DMS 273 (cell line): ENCODE data around the gene SLITRK3.

Source experiments
- DNase-seq: peaks from one replicate; lab custom pipeline; 2025; ENCODE audit not compliant: unreplicated experiment; lab: John Stamatoyannopoulos, UW

SLITRK3 gene

GRCh38 chr3:165195640-165196576 lies at the start of gene SLITRK3:
Gene SLITRK3, minus strand, starts transcription at chr3:165196384. Its CDS starts 5,554 bp downstream, at chr3:165190830.
- peak; percentile 38 for DNase-seq

GRCh38 chr3:165243597-165243996 lies 47.4 kb upstream of the SLITRK3 start:
- no peak for DNase-seq

DNA sequence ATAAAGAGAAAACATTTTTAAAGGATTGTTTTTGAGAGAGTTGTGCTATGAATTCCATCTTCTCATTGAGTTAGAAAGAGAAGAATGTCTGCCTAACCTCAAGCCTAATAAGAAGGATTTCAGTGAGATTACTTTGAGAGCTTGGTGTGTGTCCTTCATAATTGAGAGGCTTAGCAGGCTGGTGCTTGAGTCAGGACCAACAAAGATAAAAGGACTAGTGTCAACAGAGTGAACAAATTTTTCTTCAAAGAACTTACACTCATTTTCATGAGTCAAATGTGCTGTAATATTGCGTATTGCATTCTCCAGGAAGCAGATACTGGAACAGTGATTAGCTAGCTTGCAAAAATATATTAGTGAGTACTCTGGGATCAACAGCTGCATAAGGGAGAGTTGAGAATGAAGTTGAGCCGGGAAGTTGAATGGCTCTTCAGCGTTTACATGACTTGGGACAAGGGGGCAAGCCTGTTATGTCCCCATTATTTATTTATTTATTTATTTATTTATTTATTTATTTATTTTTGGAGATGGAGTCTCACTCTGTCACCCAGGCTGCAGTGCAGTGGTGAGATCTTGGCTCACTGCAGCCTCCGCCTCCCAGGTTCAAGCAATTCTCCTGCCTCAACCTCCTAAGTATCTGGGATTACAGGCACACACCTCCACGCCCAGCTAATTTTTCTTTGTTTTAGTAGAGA lies 37.5 kb upstream of the SLITRK3 start:
- no peak for DNase-seq

DNA sequence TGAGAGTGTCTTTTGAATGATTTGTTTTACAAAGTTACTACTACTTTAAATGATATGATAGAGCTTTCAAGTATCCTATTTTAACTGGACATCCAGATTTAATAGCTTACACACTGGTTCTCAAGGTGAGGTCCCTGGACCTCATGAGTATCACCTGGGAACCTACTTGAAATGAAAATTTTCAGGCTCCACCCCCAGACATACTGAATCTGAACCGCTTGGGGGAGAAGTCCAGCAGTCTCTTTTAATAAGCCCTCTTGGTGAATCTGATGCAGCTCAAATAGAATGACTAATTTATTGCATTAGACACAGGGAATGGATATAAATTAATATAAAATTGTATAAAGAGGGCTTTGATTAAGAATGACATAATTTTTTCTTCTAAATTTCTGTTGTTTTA lies 29.4 kb upstream of the SLITRK3 start:
- peak; percentile 25 for DNase-seq

GRCh38 chr3:165217739-165218138 lies 21.6 kb upstream of the SLITRK3 start:
- no peak for DNase-seq

DNA sequence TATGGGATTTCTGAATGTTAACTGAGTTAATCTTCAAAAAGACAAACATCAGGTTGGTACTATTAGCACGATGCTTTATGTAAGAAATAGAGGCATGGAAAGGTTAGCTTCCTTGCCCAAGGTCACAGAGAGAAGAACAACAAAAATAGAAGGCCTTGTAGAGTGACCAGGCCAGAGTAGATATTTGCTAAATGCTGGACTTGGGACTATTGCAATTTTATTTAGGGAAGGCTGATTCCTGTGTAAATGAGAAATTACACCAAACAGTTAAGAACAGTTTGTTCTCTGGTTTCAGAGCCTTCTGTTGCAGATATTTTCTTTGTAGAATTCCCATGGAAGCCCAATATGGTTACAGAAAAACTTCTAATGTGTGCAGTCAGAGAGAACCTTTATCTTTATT lies 16.4 kb upstream of the SLITRK3 start:
- DNase-seq: no peak

DNA sequence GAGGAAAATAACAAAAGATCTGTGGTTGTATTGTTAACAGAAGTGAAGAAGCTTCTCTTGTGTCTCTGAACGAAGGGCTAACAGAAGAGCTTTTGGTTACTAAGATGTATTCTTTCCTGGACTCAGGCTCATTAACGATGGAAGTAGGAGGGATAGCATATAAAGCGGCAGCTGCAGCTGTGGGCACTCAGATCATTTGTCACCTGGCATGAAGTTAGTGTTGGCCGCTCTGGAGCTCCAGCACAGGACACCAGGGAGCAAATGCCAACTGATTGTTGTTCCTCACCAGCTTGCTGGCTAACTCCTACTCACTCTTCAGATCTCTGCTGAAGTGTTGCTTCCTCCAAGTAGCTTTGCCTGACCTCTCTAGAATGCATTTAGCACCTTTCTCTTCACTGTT lies 15.5 kb upstream of the SLITRK3 start:
- no peak for DNase-seq

- no peak for DNase-seq
These were observed 14.5 kb upstream of the SLITRK3 start for GRCh38 chr3:165210727-165211126.

DNA sequence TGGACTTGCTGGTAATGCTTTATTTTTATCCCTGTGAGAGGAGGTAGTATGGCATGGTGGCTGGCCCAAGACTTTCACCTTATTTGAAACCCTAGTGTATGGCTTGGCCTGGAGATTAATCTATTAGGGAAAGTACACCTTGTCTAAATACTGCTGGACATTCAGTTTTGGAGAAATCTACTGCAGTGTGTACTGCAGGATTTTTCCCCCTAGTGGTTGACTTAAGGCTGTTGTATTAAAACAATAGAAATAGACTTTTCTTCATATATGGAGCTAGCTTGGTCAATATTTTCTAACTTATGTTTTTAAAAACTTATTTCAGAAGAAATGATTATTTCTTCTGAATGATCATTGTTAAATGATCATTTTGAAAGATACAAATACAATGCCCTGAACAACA lies 13.9 kb upstream of the SLITRK3 start:
- peak; percentile 17 for DNase-seq

DNA sequence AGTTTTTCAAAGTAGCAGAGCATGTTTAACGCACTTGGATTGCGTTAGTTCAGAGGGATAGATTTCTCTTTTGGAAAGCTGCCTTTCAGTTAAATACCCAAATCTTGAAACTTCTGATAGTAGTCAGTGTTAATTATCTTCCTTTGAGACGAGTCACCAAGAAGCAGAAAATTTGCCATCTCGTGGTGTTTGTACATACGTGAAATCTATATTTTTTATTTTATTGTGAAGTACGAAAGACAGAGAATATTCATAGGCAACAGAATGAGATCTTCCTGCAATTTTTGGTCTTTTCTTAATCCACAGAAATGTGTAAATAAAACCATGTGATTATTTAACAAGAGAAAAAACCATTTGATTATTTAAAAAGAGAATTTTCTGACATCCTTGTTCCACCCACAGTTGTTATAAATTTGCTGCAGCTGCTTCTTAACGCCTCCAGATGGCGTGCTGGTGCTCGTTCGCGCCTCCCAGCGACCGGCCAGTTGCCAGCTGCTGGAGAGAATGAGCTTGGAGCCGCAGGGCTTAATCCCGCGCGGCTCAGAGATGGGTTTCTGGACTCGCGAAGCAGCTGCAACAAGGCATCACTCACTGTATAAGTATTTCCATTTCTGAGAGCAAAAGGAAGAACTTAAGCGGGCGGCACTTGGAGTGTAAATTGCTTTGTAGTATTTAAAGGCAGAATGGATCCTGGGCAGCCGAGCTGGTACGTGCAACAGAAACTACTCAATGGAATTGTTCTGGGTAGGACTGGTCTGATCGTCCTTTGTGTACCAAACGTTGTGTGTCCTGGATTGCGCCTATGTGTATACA lies 10.5 kb upstream of the SLITRK3 start:
- peak; percentile 95 for DNase-seq

GRCh38 chr3:165204445-165204844 lies 8.3 kb upstream of the SLITRK3 start:
- DNase-seq: no peak

DNA sequence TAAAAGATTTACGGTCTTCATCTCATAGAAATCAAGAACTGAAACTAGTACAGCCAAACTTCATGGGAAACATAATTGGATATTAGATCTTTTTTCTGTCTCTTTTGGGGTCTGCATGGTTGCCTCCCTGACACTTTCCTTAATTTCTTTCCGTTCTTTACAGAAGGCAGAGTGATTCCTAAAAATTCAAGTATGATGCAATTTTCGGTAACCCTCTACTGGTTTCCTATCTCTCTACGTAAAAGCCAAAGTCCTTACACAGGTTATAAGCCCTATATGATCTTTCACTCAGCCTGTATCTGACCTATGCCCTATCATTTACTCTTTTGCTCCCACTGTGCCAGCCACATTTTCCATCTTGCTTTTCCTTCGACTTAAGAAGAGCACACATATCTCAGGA lies 6.8 kb upstream of the SLITRK3 start:
- DNase-seq: no peak

DNA sequence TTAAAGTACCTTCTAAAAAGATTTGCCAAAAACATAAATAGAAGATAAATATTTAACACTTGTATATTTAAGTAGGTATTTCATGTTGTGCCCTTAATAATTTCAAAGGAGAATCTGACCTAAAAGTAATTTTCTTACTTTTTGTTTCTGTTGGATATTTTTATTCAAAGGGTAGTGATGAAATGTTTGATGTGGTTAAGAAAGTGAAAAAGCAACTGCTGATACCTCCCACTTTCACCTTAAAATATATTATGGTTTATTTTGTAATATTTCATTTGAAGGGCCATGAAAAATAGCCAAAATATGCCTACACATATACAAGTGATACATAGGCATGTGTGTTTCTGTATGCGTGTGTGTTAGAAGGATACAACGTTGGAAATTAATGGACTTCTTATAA lies 5.8 kb upstream of the SLITRK3 start:
- DNase-seq: no peak

- DNase-seq: no peak
These were observed 1.3 kb upstream of the SLITRK3 start for GRCh38 chr3:165197481-165197800.

DNA sequence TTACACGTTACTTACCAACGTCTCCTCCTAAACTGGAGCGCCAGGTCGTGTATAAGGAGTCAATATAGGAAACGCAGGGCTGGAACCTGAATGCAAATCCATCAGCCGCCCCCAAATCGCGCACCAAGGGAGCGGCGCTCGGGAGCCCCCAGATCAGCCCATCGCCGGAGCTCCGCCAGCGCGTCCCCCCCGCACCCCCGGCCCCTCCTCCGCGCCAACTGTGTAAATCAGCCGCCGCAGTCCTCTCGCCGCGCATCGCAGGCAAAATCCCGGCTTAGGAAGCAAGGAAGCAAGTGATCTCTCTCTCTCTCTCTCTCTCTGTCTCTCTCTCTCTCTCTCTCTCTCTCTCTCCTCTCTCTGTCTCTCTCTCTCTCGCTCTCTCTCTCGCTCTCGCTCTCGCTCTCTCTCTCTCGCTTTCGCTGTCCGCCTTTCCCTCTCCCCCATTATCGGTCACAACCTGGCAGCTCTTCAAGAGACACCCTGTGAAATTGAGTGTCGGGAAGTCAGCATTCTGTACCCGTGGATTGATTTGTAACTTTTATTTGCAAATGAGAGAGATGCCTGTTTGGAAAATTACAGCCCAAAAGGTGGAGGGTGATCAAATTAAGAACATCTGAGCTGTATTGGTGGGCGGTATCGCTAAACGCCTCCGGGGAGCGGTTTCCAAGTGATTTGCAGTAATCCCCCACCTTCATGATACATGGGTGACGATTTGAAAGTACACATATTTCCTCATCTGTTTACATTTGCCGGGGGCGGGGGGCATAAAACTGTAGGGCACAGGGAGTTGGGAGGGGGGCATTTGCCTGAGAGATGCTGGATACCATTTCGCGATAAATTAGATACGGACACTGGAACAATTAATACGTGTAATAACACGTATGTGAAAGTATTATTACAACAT lies 645 bp upstream of the SLITRK3 start:
- DNase-seq: peak; percentile 63

- no peak for DNase-seq
These were observed 944 bp downstream of the SLITRK3 start for GRCh38 chr3:165195241-165195639.

- no peak for DNase-seq
These were observed 1.5 kb downstream of the SLITRK3 start for GRCh38 chr3:165194511-165195240.

DNA sequence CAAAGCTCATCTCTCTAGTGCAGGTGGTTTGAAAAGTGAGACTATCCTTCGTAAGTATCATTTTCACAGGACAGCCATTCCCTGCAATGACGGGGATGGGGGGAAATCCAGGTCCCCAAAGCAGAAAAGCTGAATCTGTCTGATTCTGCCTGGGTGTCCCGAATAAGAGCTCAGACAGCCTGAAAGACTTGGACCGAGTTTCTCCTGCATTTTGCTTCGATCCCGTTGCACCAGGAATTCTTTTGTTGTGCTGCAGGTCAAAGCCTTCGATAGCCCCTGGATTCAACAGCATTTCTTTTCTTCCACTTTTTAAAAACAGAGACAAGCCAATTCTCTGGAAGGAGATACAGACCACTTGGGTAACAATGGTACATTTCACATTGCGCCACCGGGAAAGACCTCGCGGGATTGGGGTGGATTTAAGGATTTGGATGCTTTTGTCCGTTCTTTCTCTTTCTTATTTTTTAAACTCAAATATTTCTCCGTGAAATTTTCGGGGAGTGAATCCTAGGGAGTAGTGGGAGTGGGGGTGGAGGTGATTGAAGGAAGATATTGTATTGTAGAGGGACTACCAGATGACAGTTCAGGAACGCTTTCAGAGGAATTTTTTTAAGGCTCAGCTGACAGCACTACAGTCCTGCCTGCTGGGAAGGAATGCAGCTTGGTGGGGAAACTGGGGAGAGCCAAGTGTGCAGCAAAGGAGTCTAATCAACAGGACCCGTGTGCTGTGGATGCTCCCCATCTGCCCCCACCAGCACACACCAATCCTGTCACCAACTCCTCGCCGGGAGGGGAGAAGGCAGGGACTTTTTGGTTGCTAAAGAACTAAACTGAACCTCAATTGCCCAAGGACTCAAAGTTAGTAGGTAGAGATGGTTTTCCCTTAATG lies 2.6 kb downstream of the SLITRK3 start:
- no peak for DNase-seq
